GM19438 (cell line): ENCODE results near the gene GTF2I.
A peak's percentile ranks its signal among the peaks of the same experiment; 100 is the strongest.
"Not testable (repeated sequence)": the region's sequence is repeated elsewhere in the genome, so short reads cannot be mapped to it uniquely, and the experiment has no call there.

Experiments
- ATAC-seq: cut with Tn5 transposase; IDR thresholded peaks from one replicate; pipeline ENCODE4 v1.9.1; 2021; ENCODE audit warnings: low read depth; ENCODE audit not compliant: unreplicated experiment

GTF2I gene

GRCh38 chr7:74709880-74710671 is 52.6 kb downstream of the GTF2I start:
- no peak for ATAC-seq

- no peak for ATAC-seq
Measured at GRCh38 chr7:74713567-74713966, 56.0 kb downstream of the GTF2I start.

- no peak for ATAC-seq
Measured at GRCh38 chr7:74717889-74718288, 60.4 kb downstream of the GTF2I start.

- ATAC-seq: no peak
Measured at GRCh38 chr7:74718336-74718735, 60.8 kb downstream of the GTF2I start.

GRCh38 chr7:74722153-74722552 is 64.6 kb downstream of the GTF2I start:
- no peak for ATAC-seq

- no peak for ATAC-seq
Measured at GRCh38 chr7:74725840-74726239, 68.3 kb downstream of the GTF2I start.

GRCh38 chr7:74726309-74727101 is 69.0 kb downstream of the GTF2I start:
- no peak for ATAC-seq

GRCh38 chr7:74728686-74729085 is 71.2 kb downstream of the GTF2I start:
- ATAC-seq: not testable (repeated sequence)

- not testable (repeated sequence) for ATAC-seq
Measured at GRCh38 chr7:74730186-74730585, 72.7 kb downstream of the GTF2I start.

GRCh38 chr7:74739974-74740703 is 82.6 kb downstream of the GTF2I start:
- not testable (repeated sequence) for ATAC-seq

- ATAC-seq: not testable (repeated sequence)
Measured at GRCh38 chr7:74743936-74744557, 86.5 kb downstream of the GTF2I start.

- not testable (repeated sequence) for ATAC-seq
Measured at GRCh38 chr7:74753921-74754482, 96.5 kb downstream of the GTF2I start.

- not testable (repeated sequence) for ATAC-seq
Measured at GRCh38 chr7:74756673-74757072, 99.2 kb downstream of the GTF2I start.

GRCh38 chr7:74758268-74758667 is 100.8 kb downstream of the GTF2I start:
- ATAC-seq: not testable (repeated sequence)

GRCh38 chr7:74758982-74759381 is 101.5 kb downstream of the GTF2I start:
- not testable (repeated sequence) for ATAC-seq

- ATAC-seq: peak; percentile 37
Measured at GRCh38 chr7:74765205-74765918, 107.8 kb downstream of the GTF2I start.

GRCh38 chr7:74766509-74766908 is 109.0 kb downstream of the GTF2I start:
- not testable (repeated sequence) for ATAC-seq

- ATAC-seq: not testable (repeated sequence)
Measured at GRCh38 chr7:74766991-74767390, 109.5 kb downstream of the GTF2I start.

- not testable (repeated sequence) for ATAC-seq
Measured at GRCh38 chr7:74770062-74770461, 112.5 kb downstream of the GTF2I start.
